H1 (cell line): ENCODE results near the gene MMP27. TPM values are rescaled to one million over a fixed set of nuclear protein-coding genes. Genes with fewer than 3 reads are reported as not detected.

ENCODE experiments used
- CTCF ChIA-PET: fragments of 300-600 bp; sonication (Branson Sonifier 250); formaldehyde crosslinking; loops from one replicate; lab custom pipeline; 2021; ENCODE audit not compliant: partially characterized antibody; lab: Charles Lee
- POLR2A ChIA-PET: fragments of 300-600 bp; sonication (Branson Sonifier 250); formaldehyde crosslinking; loops from one replicate; lab custom pipeline; 2021; ENCODE audit warnings: inconsistent platforms; ENCODE audit not compliant: partially characterized antibody; lab: Charles Lee
- DNase-seq, 2 experiments: peaks; one replicate each; pipeline versions ENCODE4 v3.0.0 to v3.0.0-alpha.2; 2010 to 2022; ENCODE audit warnings: low spot score in 2 of 2, low read depth in 1 of 2, mixed read lengths in 1 of 2
- FAIRE-seq: peaks from 2 replicates; lab custom pipeline; 2011; peaks lifted over from hg19 to GRCh38; lab: Jason Lieb, UNC
- H2AFZ ChIP-seq: 2 replicates; pipeline ENCODE4 v1.8.1; 2012; ENCODE audit warnings: low read length, inconsistent platforms
- H2AK5ac ChIP-seq: 2 replicates; pipeline ENCODE4 v1.6.1; 2013; ENCODE audit warnings: low read depth, low read length
- H2BK120ac ChIP-seq: replicated peaks from 2 replicates; pipeline ENCODE3; 2013; ENCODE audit warnings: low read depth, low read length, inconsistent platforms
- H2BK12ac ChIP-seq: 2 replicates; pipeline ENCODE4 v1.6.1; 2013; ENCODE audit warnings: low read depth, low read length
- H2BK15ac ChIP-seq: 2 replicates; pipeline ENCODE4 v1.6.1; 2013; ENCODE audit warnings: low read length
- H2BK20ac ChIP-seq: 2 replicates; pipeline ENCODE4 v1.6.1; 2013; ENCODE audit warnings: low read length
- H2BK5ac ChIP-seq: 2 replicates; pipeline ENCODE4 v1.6.1; 2013; ENCODE audit warnings: low read depth, low read length
- H3K14ac ChIP-seq: 2 replicates; pipeline ENCODE4 v1.6.1; 2013; ENCODE audit warnings: inconsistent platforms; ENCODE audit not compliant: insufficient read length
- H3K18ac ChIP-seq: 2 replicates; pipeline ENCODE4 v1.6.1; 2013; ENCODE audit warnings: low read length; ENCODE audit errors: extremely low read depth
- H3K23ac ChIP-seq: 2 replicates; pipeline ENCODE4 v1.6.1; 2013; ENCODE audit warnings: inconsistent platforms; ENCODE audit not compliant: insufficient read length
- H3K23me2 ChIP-seq: 2 replicates; pipeline ENCODE4 v1.6.1; 2013; ENCODE audit warnings: low read depth, low read length
- H3K27ac ChIP-seq: 2 replicates; pipeline ENCODE4 v1.6.1; 2011; ENCODE audit warnings: low read depth, low read length, inconsistent platforms
- H3K27me3 ChIP-seq, 4 experiments: replicated peaks in 1 of 4; 1 replicate in 1 of 4; 2 replicates in 3 of 4; pipeline versions ENCODE4 v1.6.1 to v1.8.1; 2011 to 2013; ENCODE audit warnings: low read length in 3 of 4, mild to moderate bottlenecking in 3 of 4, inconsistent platforms in 2 of 4, mixed read lengths in 2 of 4, moderate library complexity in 1 of 4; ENCODE audit not compliant: control insufficient read depth in 3 of 4, insufficient read depth in 3 of 4; ENCODE audit errors: extremely low read depth in 1 of 4
- H3K36me3 ChIP-seq, 4 experiments: 2 replicates each; pipeline versions ENCODE4 v1.6.1 to v1.8.1; 2011 to 2013; ENCODE audit warnings: mild to moderate bottlenecking in 4 of 4, low read length in 3 of 4, moderate library complexity in 2 of 4, control low read depth in 1 of 4, inconsistent platforms in 1 of 4; ENCODE audit not compliant: insufficient read depth in 4 of 4, control insufficient read depth in 2 of 4
- H3K4ac ChIP-seq: replicated peaks from 2 replicates; pipeline ENCODE3; 2013; ENCODE audit warnings: low read length, low read depth, mixed read lengths, inconsistent platforms; ENCODE audit not compliant: insufficient read length
- H3K4me1 ChIP-seq, 4 experiments: replicated peaks in 1 of 4; 1 replicate in 1 of 4; 2 replicates in 3 of 4; pipeline versions ENCODE4 v1.6.1 to v1.8.1; 2011 to 2013; ENCODE audit warnings: low read length in 3 of 4, inconsistent platforms in 2 of 4, mixed read lengths in 1 of 4; ENCODE audit not compliant: insufficient read depth in 4 of 4, control insufficient read depth in 3 of 4
- H3K4me2 ChIP-seq, 2 experiments: 2 replicates each; pipeline versions ENCODE4 v1.6.1 to v1.8.1; 2011 to 2013; ENCODE audit warnings: low read depth in 2 of 2, low read length in 2 of 2, control low read depth in 1 of 2, inconsistent platforms in 1 of 2, mild to moderate bottlenecking in 1 of 2; ENCODE audit not compliant: insufficient read depth in 1 of 2
- H3K4me3 ChIP-seq, 4 experiments: fragments of 200-600, 300-600 bp in 1 of 4; sonication (generic), shearing (Covaris generic), sonication (Bioruptor Twin) in 1 of 4; 2 replicates each; pipeline versions ENCODE4 v1.5.1 to v1.8.1; 2011 to 2016; ENCODE audit warnings: low read length in 4 of 4, low read depth in 3 of 4, control low read depth in 2 of 4, inconsistent platforms in 2 of 4, mild to moderate bottlenecking in 2 of 4, mixed read lengths in 1 of 4, moderate library complexity in 1 of 4; ENCODE audit not compliant: insufficient read depth in 2 of 4; ENCODE audit errors: extremely low read depth in 1 of 4
- H3K56ac ChIP-seq: replicated peaks from 2 replicates; pipeline ENCODE3; 2013; ENCODE audit warnings: low read depth, mild to moderate bottlenecking, mixed read lengths, low read length, inconsistent platforms; ENCODE audit not compliant: insufficient read length
- H3K79me1 ChIP-seq: 2 replicates; pipeline ENCODE4 v1.6.1; 2013; ENCODE audit warnings: low read depth, low read length, control low read depth
- H3K79me2 ChIP-seq, 2 experiments: 2 replicates each; pipeline versions ENCODE4 v1.6.1 to v1.8.1; 2012 to 2013; ENCODE audit warnings: low read length in 2 of 2, mild to moderate bottlenecking in 2 of 2, inconsistent platforms in 1 of 2; ENCODE audit not compliant: insufficient read depth in 2 of 2, control insufficient read depth in 1 of 2
- H3K9ac ChIP-seq, 4 experiments: replicated peaks in 1 of 4; 1 replicate in 1 of 4; 2 replicates in 3 of 4; pipeline versions ENCODE4 v1.6.1 to v1.8.1; 2011 to 2013; ENCODE audit warnings: low read depth in 3 of 4, low read length in 3 of 4, control low read depth in 2 of 4, mild to moderate bottlenecking in 2 of 4, moderate library complexity in 2 of 4, inconsistent platforms in 1 of 4; ENCODE audit errors: extremely low read depth in 1 of 4
- H3K9me3 ChIP-seq, 2 experiments: 2 replicates each; pipeline versions ENCODE4 v1.6.1 to v1.8.1; 2012 to 2013; ENCODE audit warnings: mild to moderate bottlenecking in 2 of 2, moderate library complexity in 2 of 2, control low read depth in 1 of 2, inconsistent platforms in 1 of 2, low read depth in 1 of 2, low read length in 1 of 2, mixed read lengths in 1 of 2; ENCODE audit not compliant: insufficient read depth in 2 of 2
- H4K20me1 ChIP-seq, 2 experiments: replicated peaks in 1 of 2; 2 replicates each; pipeline versions ENCODE3 to v1.8.1; 2011 to 2013; ENCODE audit warnings: inconsistent platforms in 2 of 2, low read length in 2 of 2, mild to moderate bottlenecking in 1 of 2; ENCODE audit not compliant: insufficient read depth in 2 of 2, control insufficient read depth in 1 of 2
- H4K5ac ChIP-seq: 2 replicates; pipeline ENCODE4 v1.6.1; 2013; ENCODE audit warnings: low read length, low read depth, mixed read lengths, inconsistent platforms; ENCODE audit not compliant: insufficient read length
- H4K8ac ChIP-seq: 2 replicates; pipeline ENCODE4 v1.8.0; 2013; ENCODE audit warnings: mild to moderate bottlenecking, moderate library complexity, low read length, inconsistent platforms; ENCODE audit not compliant: insufficient read depth; ENCODE audit errors: extremely low read depth
- H4K91ac ChIP-seq: replicated peaks from 2 replicates; pipeline ENCODE3; 2013; ENCODE audit warnings: low read length, mixed read lengths, inconsistent platforms; ENCODE audit not compliant: insufficient read length
- NRF1 ChIP-seq: IDR thresholded peaks from 2 replicates; pipeline ENCODE4 v1.6.1; 2011; ENCODE audit warnings: mild to moderate bottlenecking, low read depth, low read length, improper control_type of control experiment
- WGBS, 2 experiments: shearing (Covaris generic) in 1 of 2; methylation state at CpG; one replicate each; pipeline versions ENCODE4 v1.1.6 to v1.1.7; 2013 to 2015; ENCODE audit warnings: low lambda C conversion rate in 2 of 2, mixed read lengths in 2 of 2, inconsistent platforms in 1 of 2, low coverage in 1 of 2, missing lambda C conversion rate in 1 of 2; ENCODE audit not compliant: insufficient replicate concordance in 2 of 2, insufficient coverage in 1 of 2, insufficient read length in 1 of 2; ENCODE audit errors: extremely low coverage in 1 of 2, missing lambda C conversion rate in 1 of 2; 5-methylcytosine and 5-hydroxymethylcytosine counted together
- polyA plus RNA-seq, 7 experiments: library from polyadenylated mRNA; depleted of rRNA in 3 of 7; stranded (reverse) in 5 of 7; unstranded in 2 of 7; fragments of >200 nt in 5 of 7; fragments of 200-250 nt in 2 of 7; gene quantifications; 1 replicate in 5 of 7; 2 replicates in 1 of 7; 4 replicates in 1 of 7; pipeline versions ENCODE4 v1.2.1 to v1.2.3, GENCODE V29; 2011 to 2013; ENCODE audit warnings: missing spikeins in 2 of 7, mixed read lengths in 2 of 7
- total RNA-seq: library from RNA; stranded (reverse); fragmentation: NEBNext Ultra II Directional; extraction: Animal tissue kit (Norgen Biotek cat#: 25700); gene quantifications from 2 replicates; pipeline ENCODE4 v1.2.1, GENCODE V29; 2021

The MMP27 gene
- total and polyA plus RNA-seq, 2 of the 8 experiments (the other 6 are each of a cell fraction or from before 2014, with no cell fraction given), result not detected

GRCh38 chr11:102727890-102728289, 22.3 kb upstream of the MMP27 start:
- Histone ChIP-seq H3K18ac (no peak overlapping the region), H3K9ac (no peak overlapping the region), H4K91ac (no peak overlapping the region), H3K23me2 (peaks cover 8% of the 10 kb centered on the region; the same call in 1 of the 2 replicates), H4K5ac (no peak overlapping the region), H4K8ac (no peak overlapping the region), H3K4me2 (no peak overlapping the region), H3K4me1 (no peaks in the 10 kb centered on the region), H3K14ac (no peak overlapping the region)
- POLR2A ChIA-PET, result no interaction called here
- no peak for FAIRE-seq
- no peak for TF ChIP-seq NRF1
- TF ChIP-seq, all 59 proteins: peak for 0
- Histone ChIP-seq H3K9me3 (peaks cover 0 to 3% of the 10 kb centered on the region in 2 experiments; a peak in 1 of 4 replicates), H3K23ac (no peak overlapping the region), H3K27me3 (peaks cover 0 to 1% (median 0%) of the 10 kb centered on the region in 4 experiments; a peak in 1 of 7 replicates), H3K79me1 (no peaks in the 10 kb centered on the region), H3K56ac (no peak overlapping the region), H3K27ac (no peak overlapping the region), H2BK20ac (no peak overlapping the region), H2AFZ (no peak overlapping the region), H4K20me1 (no peaks in the 10 kb centered on the region), H3K4ac (no peak overlapping the region), H2BK5ac (no peak overlapping the region), H2BK12ac (no peak overlapping the region), H3K79me2 (no peaks in the 10 kb centered on the region), H3K36me3 (no peaks in the 10 kb centered on the region), H2AK5ac (no peak overlapping the region), H2BK15ac (no peak overlapping the region), H3K4me3 (no peak overlapping the region), H2BK120ac (no peak overlapping the region)
- CTCF ChIA-PET, result no interaction called here
- DNase-seq, result no peak
- 87% methylated on average over 2 of the region's 2 CpGs; no CpG with 5 or more reads in 1 of the 2 experiments for WGBS, 2 experiments
